IMR-90 (cell line): ENCODE data around the gene FAM168A. TPM values are rescaled to one million over a fixed set of nuclear protein-coding genes. Genes with fewer than 3 reads are reported as not detected.

Source experiments
- ATAC-seq: fragments of 200-7000 bp; cut with Tn5 transposase; 2 replicates; pipeline ENCODE4 v1.9.1; 2020; ENCODE audit warnings: low read depth, mild to moderate bottlenecking, moderate library complexity
- BruUV-seq: library from RNA; stranded (reverse); fragments of 400-500 nt; replicated peaks from 2 replicates; lab custom pipeline; 2021; lab: Mats Ljungman, UMichigan
- CTCF ChIA-PET: fragments of 300-600 bp; formaldehyde crosslinking; extraction: SDS; loops from one replicate; lab custom pipeline; 2021; ENCODE audit warnings: antibody characterized with exemption; lab: Yijun Ruan, JAX
- POLR2A ChIA-PET: fragments of 300-600 bp; sonication (Branson Sonifier 250); formaldehyde crosslinking; loops from one replicate; lab custom pipeline; 2022; ENCODE audit warnings: antibody characterized with exemption; ENCODE audit not compliant: unreplicated experiment; lab: Charles Lee
- DNase-seq: peaks from one replicate; pipeline ENCODE4 v3.0.0; 2013
- H2AFZ ChIP-seq: replicated peaks from 2 replicates; pipeline ENCODE3; 2013; ENCODE audit warnings: low read length, mild to moderate bottlenecking; ENCODE audit not compliant: poor library complexity
- H2AK5ac ChIP-seq: 2 replicates; pipeline ENCODE4 v1.6.1; 2013; ENCODE audit warnings: low read depth, low read length, inconsistent platforms
- H2AK9ac ChIP-seq: replicated peaks from 2 replicates; pipeline ENCODE3; 2013; ENCODE audit warnings: mild to moderate bottlenecking, low read depth, low read length, moderate library complexity; ENCODE audit not compliant: poor library complexity
- H2BK120ac ChIP-seq: 2 replicates; pipeline ENCODE4 v1.6.1; 2013; ENCODE audit warnings: low read depth, low read length, inconsistent platforms
- H2BK15ac ChIP-seq: 3 replicates; pipeline ENCODE4 v1.6.1; 2013; ENCODE audit warnings: low read depth, low read length, inconsistent platforms
- H2BK20ac ChIP-seq: 2 replicates; pipeline ENCODE4 v1.6.1; 2013; ENCODE audit warnings: low read depth, mild to moderate bottlenecking, inconsistent platforms, low read length, moderate library complexity
- H2BK5ac ChIP-seq: 2 replicates; pipeline ENCODE4 v1.6.1; 2013; ENCODE audit warnings: mild to moderate bottlenecking, low read depth, low read length, inconsistent platforms; ENCODE audit not compliant: poor library complexity, severe bottlenecking
- H3K14ac ChIP-seq: replicated peaks from 2 replicates; pipeline ENCODE4 v1.6.1; 2013; ENCODE audit warnings: low read depth, low read length, inconsistent platforms
- H3K18ac ChIP-seq: 2 replicates; pipeline ENCODE4 v1.6.1; 2013; ENCODE audit warnings: low read depth, low read length, control low read depth
- H3K23ac ChIP-seq: 2 replicates; pipeline ENCODE4 v1.6.1; 2013; ENCODE audit warnings: low read depth, low read length, inconsistent platforms
- H3K27ac ChIP-seq: 2 replicates; pipeline ENCODE4 v1.5.1; 2013; ENCODE audit warnings: mild to moderate bottlenecking, control low read depth, low read length; ENCODE audit not compliant: insufficient read depth
- H3K27me3 ChIP-seq: 2 replicates; pipeline ENCODE4 v1.6.1; 2013; ENCODE audit warnings: low read length; ENCODE audit not compliant: control insufficient read depth, insufficient read depth
- H3K36me3 ChIP-seq: 2 replicates; pipeline ENCODE4 v1.6.1; 2013; ENCODE audit warnings: low read length, mixed read lengths; ENCODE audit not compliant: control insufficient read depth, insufficient read depth
- H3K4ac ChIP-seq: 2 replicates; pipeline ENCODE4 v1.6.1; 2013; ENCODE audit warnings: low read depth, low read length, inconsistent platforms
- H3K4me1 ChIP-seq: 2 replicates; pipeline ENCODE4 v1.6.1; 2013; ENCODE audit warnings: low read length, mixed read lengths; ENCODE audit not compliant: control insufficient read depth, insufficient read depth
- H3K4me2 ChIP-seq: 2 replicates; pipeline ENCODE4 v1.6.1; 2013; ENCODE audit warnings: low read depth, mild to moderate bottlenecking, control low read depth, low read length, moderate library complexity
- H3K4me3 ChIP-seq: 2 replicates; pipeline ENCODE4 v1.5.1; 2013; ENCODE audit warnings: low read depth, mild to moderate bottlenecking, control low read depth, low read length, moderate library complexity; ENCODE audit not compliant: insufficient read depth
- H3K56ac ChIP-seq: 2 replicates; pipeline ENCODE4 v1.6.1; 2013; ENCODE audit warnings: low read length, inconsistent platforms; ENCODE audit not compliant: insufficient read depth; ENCODE audit errors: extremely low read depth
- H3K79me1 ChIP-seq, 2 experiments: 2 replicates each; pipeline ENCODE4 v1.6.1; 2013; ENCODE audit warnings: low read length in 2 of 2, inconsistent platforms in 1 of 2, low read depth in 1 of 2
- H3K9ac ChIP-seq: 2 replicates; pipeline ENCODE4 v1.6.1; 2013; ENCODE audit warnings: low read depth, low read length, control low read depth
- H3K9me1 ChIP-seq: 2 replicates; pipeline ENCODE4 v1.6.1; 2013; ENCODE audit warnings: low read length, inconsistent platforms; ENCODE audit not compliant: insufficient read depth
- H3K9me3 ChIP-seq: 2 replicates; pipeline ENCODE4 v1.6.1; 2013; ENCODE audit warnings: low read length; ENCODE audit not compliant: control insufficient read depth, insufficient read depth
- H4K20me1 ChIP-seq: 2 replicates; pipeline ENCODE4 v1.6.1; 2013; ENCODE audit warnings: low read length, inconsistent platforms; ENCODE audit not compliant: insufficient read depth
- H4K5ac ChIP-seq: 2 replicates; pipeline ENCODE4 v1.6.1; 2013; ENCODE audit warnings: mild to moderate bottlenecking, low read depth, low read length, control low read depth
- H4K8ac ChIP-seq, 2 experiments: 2 replicates each; pipeline ENCODE4 v1.6.1; 2013; ENCODE audit warnings: low read depth in 2 of 2, low read length in 2 of 2, control low read depth in 1 of 2, inconsistent platforms in 1 of 2
- H4K91ac ChIP-seq: 2 replicates; pipeline ENCODE4 v1.6.1; 2013; ENCODE audit warnings: low read depth, low read length, inconsistent platforms; ENCODE audit not compliant: insufficient read depth
- CTCF ChIP-seq: conservative IDR thresholded peaks from 2 replicates; pipeline ENCODE4 v1.5.1; 2012; ENCODE audit warnings: mild to moderate bottlenecking, low read depth, low read length, improper control_type of control experiment
- FOS ChIP-seq: fragments of 150-350 bp; IDR thresholded peaks from 2 replicates; pipeline ENCODE4 v1.6.1; 2016; ENCODE audit warnings: low read depth, low read length
- MAFK ChIP-seq: IDR thresholded peaks from 2 replicates; pipeline ENCODE4 v1.6.1; 2012; ENCODE audit warnings: low read depth, low read length, improper control_type of control experiment
- MAZ ChIP-seq: IDR thresholded peaks from 2 replicates; pipeline ENCODE4 v1.6.1; 2012; ENCODE audit warnings: low read depth, mild to moderate bottlenecking, low read length, improper control_type of control experiment, moderate library complexity, borderline replicate concordance
- MXI1 ChIP-seq: IDR thresholded peaks from 2 replicates; pipeline ENCODE4 v1.6.1; 2012; ENCODE audit warnings: low read depth, mild to moderate bottlenecking, low read length, moderate library complexity, borderline replicate concordance
- NFE2L2 ChIP-seq: fragments of 150-350 bp; IDR thresholded peaks from 2 replicates; pipeline ENCODE4 v1.6.1; 2016; ENCODE audit warnings: low read depth, mild to moderate bottlenecking, low read length
- POLR2A ChIP-seq: IDR thresholded peaks from 2 replicates; pipeline ENCODE4 v1.6.1; 2012; ENCODE audit warnings: mild to moderate bottlenecking, low read depth, low read length
- RAD21 ChIP-seq: IDR thresholded peaks from 2 replicates; pipeline ENCODE4 v1.6.1; 2012; ENCODE audit warnings: low read length, improper control_type of control experiment
- RCOR1 ChIP-seq: IDR thresholded peaks from 2 replicates; pipeline ENCODE4 v1.6.1; 2012; ENCODE audit warnings: mild to moderate bottlenecking, low read length, improper control_type of control experiment; ENCODE audit not compliant: insufficient replicate concordance
- RFX5 ChIP-seq: IDR thresholded peaks from 2 replicates; pipeline ENCODE4 v1.8.0; 2012; ENCODE audit warnings: low read depth, mild to moderate bottlenecking, low read length, moderate library complexity
- WGBS, 2 experiments: methylation state at CpG; one replicate each; pipeline versions ENCODE4 v1.1.5 to v1.1.7; 2013; ENCODE audit warnings: missing lambda C conversion rate in 2 of 2; ENCODE audit not compliant: insufficient read length in 1 of 2; ENCODE audit errors: extremely low coverage in 2 of 2; 5-methylcytosine and 5-hydroxymethylcytosine counted together
- dilution Hi-C: fragments of 300-500 bp; cut with HindIII; formaldehyde crosslinking; loops from one replicate; pipeline ENCODE4 v1.14.3; 2018; ENCODE audit warnings: low sequenced_read_pairs; ENCODE audit not compliant: unreplicated experiment
- in situ Hi-C: fragments of 300-500 bp; cut with MboI; formaldehyde crosslinking; loops from 3 replicates; pipeline ENCODE4 v1.14.3; 2019; ENCODE audit warnings: low sequenced_read_pairs, inconsistent platforms, mixed read lengths
- intact Hi-C: fragments of 100-400 bp; cut with micrococcal nuclease; formaldehyde crosslinking; loops from 2 replicates; pipeline ENCODE4 v1.10.0; 2022
- polyA plus RNA-seq, 3 experiments: library from polyadenylated mRNA; depleted of rRNA; stranded (reverse); fragments of >200 nt; gene quantifications; 2 replicates each; pipeline ENCODE4 v1.2.3, GENCODE V29; 2012; ENCODE audit warnings: low replicate concordance in 1 of 3
- total RNA-seq: library from RNA; depleted of rRNA; stranded (reverse); fragments of >200 nt; gene quantifications from 2 replicates; pipeline ENCODE4 v1.2.3, GENCODE V29; 2012
- TF ChIP-seq, protein P1 (sequence below): fragments of 150-350 bp; IDR thresholded peaks from 2 replicates; pipeline ENCODE4 v1.6.1; 2017; ENCODE audit warnings: mild to moderate bottlenecking, antibody characterized with exemption, low read length, low read depth

FAM168A gene
- total and polyA plus RNA-seq, 2 of the 4 experiments (the other 2 are of a cell fraction) = 13.1 to 22.8 TPM

DNA sequence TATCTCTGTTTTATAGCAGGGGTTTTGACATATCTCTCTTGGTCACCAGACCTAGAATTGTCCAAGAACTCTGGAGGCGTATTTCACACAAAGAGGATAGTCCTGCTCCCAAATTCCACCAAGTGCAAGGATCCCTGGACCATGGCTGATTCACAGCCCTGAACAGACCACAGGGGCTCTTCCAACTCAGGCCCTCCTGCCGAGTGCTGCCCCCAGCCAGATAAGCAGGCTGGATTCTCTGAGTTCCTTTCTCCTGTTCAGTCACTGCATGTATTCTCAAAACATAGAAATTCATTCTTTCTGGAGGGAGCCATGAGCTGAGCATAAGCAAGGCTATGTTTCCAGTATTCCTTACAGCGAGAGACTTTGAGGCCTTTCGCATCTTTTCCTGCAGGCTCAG is 35.1 kb upstream of the FAM168A start:
- Histone ChIP-seq H3K27me3 (peaks cover 20% of the 10 kb centered on the region), H2BK15ac (no peak overlapping the region), H3K4ac (no peak overlapping the region), H4K8ac (no peak overlapping the region), H3K9me3 (no peaks in the 10 kb centered on the region), H3K56ac (no peak overlapping the region), H2BK120ac (no peak overlapping the region), H3K9ac (no peak overlapping the region), H3K79me1 (no peaks in the 10 kb centered on the region), H2BK20ac (no peak overlapping the region), H2BK5ac (no peak overlapping the region), H4K20me1 (no peaks in the 10 kb centered on the region), H3K36me3 (no peaks in the 10 kb centered on the region), H3K18ac (no peak overlapping the region), H4K5ac (no peak overlapping the region), H2AK5ac (no peak overlapping the region), H3K4me2 (no peak overlapping the region), H3K4me3 (no peak overlapping the region), H3K4me1 (no peaks in the 10 kb centered on the region), H3K23ac (no peak overlapping the region), H3K27ac (no peak overlapping the region), H3K14ac (no peak overlapping the region), H2AK9ac (no peak overlapping the region), H2AFZ (no peak overlapping the region), H4K91ac (no peak overlapping the region), H3K9me1 (no peaks in the 10 kb centered on the region)
- in situ Hi-C loops (no loop called here), intact Hi-C loops (no loop called here), dilution Hi-C loops (no loop called here)
- DNase-seq = no peak
- ChIA-PET POLR2A (no interaction called here), CTCF (no interaction called here)
- TF ChIP-seq RFX5 (no peak), MXI1 (no peak), CTCF (no peak), RCOR1 (no peak), POLR2A (no peak), NFE2L2 (no peak), MAFK (no peak), RAD21 (no peak), MAZ (no peak), FOS (no peak)
- TF ChIP-seq, protein P1, sequence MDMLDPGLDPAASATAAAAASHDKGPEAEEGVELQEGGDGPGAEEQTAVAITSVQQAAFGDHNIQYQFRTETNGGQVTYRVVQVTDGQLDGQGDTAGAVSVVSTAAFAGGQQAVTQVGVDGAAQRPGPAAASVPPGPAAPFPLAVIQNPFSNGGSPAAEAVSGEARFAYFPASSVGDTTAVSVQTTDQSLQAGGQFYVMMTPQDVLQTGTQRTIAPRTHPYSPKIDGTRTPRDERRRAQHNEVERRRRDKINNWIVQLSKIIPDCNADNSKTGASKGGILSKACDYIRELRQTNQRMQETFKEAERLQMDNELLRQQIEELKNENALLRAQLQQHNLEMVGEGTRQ = no peak
- no TSS peak for BruUV-seq
- 100% methylated on average over 2 of the region's 4 CpGs; no CpG with 5 or more reads in 1 of the 2 experiments for WGBS, 2 experiments
- ATAC-seq = no peak
